Head of caudate nucleus (tissue), 42 donors: ENCODE results near the gene APLP1.
"Not testable (repeated sequence)": the region's sequence is repeated elsewhere in the genome, so short reads cannot be mapped to it uniquely, and the experiment has no call there.

Experiments
- DNase-seq, 42 donors: peaks; one replicate each; pipeline versions ENCODE4 v3.0.0 to v3.0.0-alpha.2; 2020 to 2021; ENCODE audit warnings: mixed read lengths in 7 of 42
- intact Hi-C: fragments of 100-400 bp; cut with DNase I; formaldehyde crosslinking; loops from one replicate; pipeline ENCODE4 v1.15.0; 2022

Gene APLP1

GRCh38 chr19:35872180-35872579 lies 3.8 kb downstream of the APLP1 start:
- DNase-seq: no peak
- intact Hi-C loops: no loop called here

- intact Hi-C loops: no loop called here
- DNase-seq: no peak
Measured at GRCh38 chr19:35874392-35874930, 6.1 kb downstream of the APLP1 start.

DNA sequence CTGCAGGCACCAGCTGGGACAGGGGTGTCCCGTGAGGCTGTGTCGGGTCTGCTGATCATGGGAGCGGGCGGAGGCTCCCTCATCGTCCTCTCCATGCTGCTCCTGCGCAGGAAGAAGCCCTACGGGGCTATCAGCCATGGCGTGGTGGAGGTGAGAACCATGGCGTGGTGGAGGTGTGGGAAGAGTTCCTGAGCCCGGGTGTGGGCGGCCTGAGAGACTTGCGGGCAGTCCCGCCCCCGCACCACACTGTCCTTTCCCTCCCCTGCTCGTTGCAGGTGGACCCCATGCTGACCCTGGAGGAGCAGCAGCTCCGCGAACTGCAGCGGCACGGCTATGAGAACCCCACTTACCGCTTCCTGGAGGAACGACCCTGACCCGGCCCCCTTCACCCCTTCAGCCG lies 10.7 kb downstream of the APLP1 start:
- intact Hi-C loops: no loop called here

GRCh38 chr19:35879770-35880317 lies 11.5 kb downstream of the APLP1 start:
- intact Hi-C loops: no loop called here
- DNase-seq: peak; percentile 64 to 96 (median 85)

More for the DNA sequence above, 10.7 kb downstream of the APLP1 start:
- DNase-seq: no peak

DNA sequence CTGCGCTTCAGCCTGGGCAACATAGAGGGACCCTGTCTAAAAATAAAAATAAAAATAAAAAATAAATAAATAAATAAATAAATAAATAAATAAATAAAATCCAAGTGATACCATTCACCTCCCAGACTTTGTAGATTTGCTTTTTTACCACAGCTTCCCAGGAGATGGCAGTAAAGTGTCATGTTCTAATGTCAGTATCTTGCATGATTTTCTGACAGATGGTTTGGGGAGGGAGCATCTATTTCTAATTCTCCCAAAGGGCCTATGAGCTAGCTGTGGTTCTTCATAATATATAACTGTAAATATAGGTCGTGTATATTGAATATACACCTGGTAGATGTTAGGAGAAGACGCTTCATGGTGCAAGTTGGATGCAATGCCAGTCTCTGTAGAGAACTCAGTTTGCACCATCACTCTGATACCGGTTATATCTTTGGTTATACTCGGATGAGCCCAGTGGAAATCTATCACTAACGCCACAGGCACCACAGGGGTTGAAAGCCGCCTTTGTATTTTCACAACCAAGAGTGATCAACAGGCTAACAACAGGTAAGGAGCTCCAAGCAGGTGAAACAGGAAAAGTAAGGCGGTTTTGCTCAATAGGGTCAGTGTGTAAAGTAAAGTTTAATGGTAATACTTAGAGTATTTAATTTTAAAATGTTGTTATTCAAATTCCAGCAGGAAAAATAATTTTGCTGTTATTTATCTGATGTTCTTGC lies 13.9 kb downstream of the APLP1 start:
- DNase-seq: peak in 18 of 42 donors; percentile 29 to 84 (median 68)
- intact Hi-C loops: loop anchor here (2.0 kb wide), 1 partner anchor 53 kb away; no protein-coding TSS in a partner anchor

DNA sequence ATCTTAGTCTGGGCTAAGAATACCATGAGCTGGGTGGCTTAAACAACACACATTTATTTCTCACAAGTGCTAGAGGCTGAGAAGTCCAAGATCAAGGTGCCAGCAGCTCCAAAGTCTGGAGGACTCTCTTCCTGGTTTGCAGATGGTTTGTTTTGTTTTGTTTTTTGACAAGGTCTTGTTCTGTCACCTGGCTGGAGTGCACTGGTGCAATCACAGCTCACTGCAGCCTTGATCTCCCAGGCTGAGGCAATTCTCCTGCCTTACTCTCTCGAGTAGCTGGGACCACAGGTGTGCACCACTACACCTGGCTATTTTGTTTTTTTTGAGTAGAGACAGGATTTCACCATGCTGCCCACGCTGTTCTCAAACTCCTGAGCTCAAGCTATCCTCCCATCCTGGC lies 15.5 kb downstream of the APLP1 start:
- intact Hi-C loops: loop anchor here (2.0 kb wide), 1 partner anchor 51 kb away; no protein-coding TSS in a partner anchor
- DNase-seq: no peak

GRCh38 chr19:35885225-35885738 lies 16.9 kb downstream of the APLP1 start:
- intact Hi-C loops: no loop called here
- DNase-seq: no peak

DNA sequence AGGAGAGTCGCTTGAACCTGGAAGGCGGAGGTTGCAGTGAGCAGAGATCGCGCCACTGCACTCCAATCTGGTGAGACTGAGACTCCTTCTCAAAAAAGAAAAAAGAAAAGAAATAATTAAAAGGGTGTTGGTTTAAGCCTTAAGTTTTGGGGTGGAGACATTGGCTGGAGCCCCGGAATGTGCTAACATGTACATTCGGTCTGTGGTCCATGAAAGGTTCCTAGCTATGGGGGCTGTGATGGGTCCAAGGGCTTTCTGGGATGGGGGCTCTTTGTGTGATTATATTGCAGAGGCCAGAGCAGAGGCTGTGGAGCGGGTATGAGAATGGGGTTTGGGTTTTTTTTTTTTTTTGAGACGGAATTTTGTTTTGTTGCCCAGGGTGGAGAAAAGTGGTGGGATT lies 17.5 kb downstream of the APLP1 start:
- intact Hi-C loops: no loop called here
- no peak for DNase-seq

DNA sequence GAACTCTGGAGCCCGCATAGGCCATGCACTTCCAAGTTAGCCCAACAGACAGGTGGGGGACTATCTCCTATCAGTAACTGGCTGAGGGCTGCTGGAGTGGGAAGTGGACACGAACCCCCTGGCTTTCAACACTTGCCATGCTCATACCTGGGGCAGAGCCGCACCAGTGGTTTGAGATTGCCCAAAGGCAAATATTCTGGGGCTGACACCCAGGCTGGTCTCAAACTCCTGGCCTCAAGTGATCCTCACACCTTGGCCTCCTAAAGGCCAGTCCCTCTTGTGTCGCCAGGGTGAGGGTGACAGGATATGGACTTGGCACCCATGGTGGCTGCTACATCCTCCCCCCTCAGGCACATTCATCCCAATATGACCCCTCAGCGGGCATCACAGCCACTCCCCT lies 18.8 kb downstream of the APLP1 start:
- intact Hi-C loops: no loop called here
- no peak for DNase-seq

DNA sequence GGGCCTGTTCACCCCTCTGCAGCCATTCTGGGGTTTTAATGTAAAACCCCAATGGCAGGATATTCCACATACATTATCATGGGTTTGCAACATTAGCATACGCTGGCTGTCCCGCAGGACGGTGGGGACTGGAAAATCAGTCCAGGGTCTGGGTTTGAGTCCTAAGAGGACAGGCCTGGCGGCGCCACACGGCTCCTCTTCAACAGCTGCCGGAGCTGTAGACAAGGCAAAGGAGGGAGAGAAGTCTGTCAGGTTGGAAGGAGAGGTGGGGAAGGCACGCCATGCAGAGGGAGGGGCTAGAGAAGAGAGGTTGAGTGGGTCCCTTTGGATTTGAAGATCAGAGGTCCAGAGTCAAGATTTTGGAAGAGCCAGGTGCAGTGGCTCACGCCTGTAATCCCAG lies 20.0 kb downstream of the APLP1 start:
- intact Hi-C loops: no loop called here

GRCh38 chr19:35889370-35890112 lies 21.2 kb downstream of the APLP1 start:
- DNase-seq: no peak
- intact Hi-C loops: no loop called here

More for the DNA sequence above, 20.0 kb downstream of the APLP1 start:
- no peak for DNase-seq

DNA sequence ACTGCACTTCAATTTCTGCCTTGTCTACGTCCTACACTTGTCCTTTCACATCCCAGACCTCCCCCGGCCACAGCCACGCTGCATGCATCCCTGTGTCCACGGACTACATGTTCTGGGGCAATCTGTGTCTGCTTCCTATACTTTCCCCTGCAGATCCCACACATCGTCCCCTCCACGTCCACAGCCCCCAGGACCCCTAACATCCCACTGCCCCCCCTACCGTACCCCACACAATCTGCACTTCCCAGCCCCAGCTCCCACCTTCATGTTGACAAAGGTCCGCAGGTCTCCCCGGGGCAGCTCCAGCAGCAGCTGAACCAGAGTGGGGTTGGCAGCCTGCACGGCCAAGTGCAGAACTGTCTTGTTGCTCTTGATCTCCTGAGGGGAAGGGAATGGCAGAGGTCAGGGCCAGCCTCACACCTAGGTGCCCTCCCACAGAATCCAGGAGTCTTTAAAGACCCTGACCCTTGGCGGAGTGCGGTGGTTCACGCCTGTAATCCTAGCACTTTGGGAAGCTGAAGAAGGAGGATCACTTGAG lies 21.8 kb downstream of the APLP1 start:
- no peak for DNase-seq
- intact Hi-C loops: no loop called here

GRCh38 chr19:35891819-35892218 lies 23.4 kb downstream of the APLP1 start:
- DNase-seq, intact Hi-C loops: not testable (repeated sequence)

DNA sequence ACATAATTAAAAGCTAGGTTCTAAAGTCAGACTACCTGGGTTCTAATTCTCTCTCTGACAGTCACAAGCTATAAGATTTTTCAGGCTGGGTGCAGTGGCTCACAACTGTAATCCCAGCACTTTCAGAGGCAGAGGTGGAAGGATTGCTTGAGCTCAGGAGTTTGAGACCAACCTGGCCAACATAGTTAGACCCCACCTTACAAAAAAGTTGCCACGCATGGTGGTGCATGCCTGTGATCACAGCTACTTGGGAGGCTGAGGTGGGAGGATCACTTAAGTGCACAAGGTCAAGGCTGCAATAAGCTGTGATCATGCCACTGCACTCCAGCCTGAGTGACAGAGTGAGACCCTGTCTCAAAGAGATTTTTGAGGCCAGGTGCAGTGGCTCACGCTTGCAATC lies 26.0 kb downstream of the APLP1 start:
- no peak for DNase-seq
- intact Hi-C loops: no loop called here

DNA sequence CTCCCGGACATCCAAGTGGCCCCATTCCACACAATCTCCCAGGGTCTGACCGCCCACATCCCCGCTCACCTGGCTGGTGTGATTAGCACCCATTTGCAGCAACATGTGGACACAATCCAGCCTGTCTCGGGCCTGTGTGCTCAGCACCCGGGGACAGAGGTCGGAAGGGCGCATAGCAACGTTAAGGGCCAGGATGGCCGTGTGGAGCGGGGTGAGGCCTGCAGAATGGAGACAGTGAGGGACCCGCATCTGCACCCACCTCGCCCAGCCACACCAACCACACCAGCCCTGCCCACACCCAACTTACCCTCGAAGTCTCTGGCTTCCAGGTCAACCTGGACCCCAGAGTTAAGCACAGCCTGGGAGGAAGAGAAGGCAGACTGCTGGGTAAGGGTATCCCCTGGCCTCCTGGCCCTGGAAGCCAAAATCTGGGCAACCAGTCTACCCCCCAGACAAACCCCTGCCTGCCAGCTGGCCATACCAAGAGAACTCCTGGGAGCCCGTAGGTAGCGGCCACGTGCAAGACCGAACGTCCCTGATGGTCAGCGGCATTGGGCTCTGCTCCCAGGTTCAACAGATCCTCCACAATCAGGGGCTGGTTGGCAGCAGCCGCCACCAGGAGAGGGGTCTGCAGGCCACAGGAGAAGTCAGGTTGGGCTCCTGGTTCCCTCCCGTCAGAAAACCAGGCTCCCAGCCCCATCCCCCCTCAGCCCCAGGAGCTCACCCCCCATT lies 27.7 kb downstream of the APLP1 start:
- no peak for DNase-seq
- intact Hi-C loops: no loop called here

DNA sequence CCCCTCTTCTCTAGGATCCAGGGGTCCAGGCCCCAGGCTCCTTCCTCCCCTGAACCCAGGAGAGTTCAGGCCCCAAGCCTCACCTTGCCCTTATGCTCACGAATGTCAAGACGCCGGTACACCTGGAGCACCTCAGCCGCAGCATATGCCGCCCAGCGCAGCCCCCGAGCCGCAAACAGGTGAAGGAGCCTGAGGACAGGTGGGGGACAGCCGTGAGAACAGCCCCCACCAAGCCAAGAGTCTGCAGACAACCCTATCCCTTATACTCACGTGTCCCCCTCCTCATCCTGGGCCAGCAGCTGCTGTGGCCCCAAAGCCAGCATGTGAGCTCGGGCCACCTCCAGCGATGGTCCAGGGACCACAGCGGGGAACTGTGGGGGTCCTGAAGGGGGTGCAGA lies 28.3 kb downstream of the APLP1 start:
- no peak for DNase-seq
- intact Hi-C loops: no loop called here

- intact Hi-C loops: no loop called here
- no peak for DNase-seq
Measured at GRCh38 chr19:35897706-35898451, 29.5 kb downstream of the APLP1 start.

GRCh38 chr19:35898499-35898809 lies 30.1 kb downstream of the APLP1 start:
- no peak for DNase-seq
- intact Hi-C loops: no loop called here
